Endodermal cell (in vitro differentiated cells): ENCODE measurements around the gene NOXA1. TPM values are rescaled to one million over a fixed set of nuclear protein-coding genes. Genes with fewer than 3 reads are reported as not detected.
"Not testable (repeated sequence)": the region's sequence is repeated elsewhere in the genome, so short reads cannot be mapped to it uniquely, and the experiment has no call there.

Experiments used
- DNase-seq: peaks from one replicate; pipeline ENCODE4 v3.0.0-alpha.2; 2017
- H3K27ac ChIP-seq: 2 replicates; pipeline ENCODE4 v1.5.1; 2013; ENCODE audit warnings: mild to moderate bottlenecking, low read depth, low read length, moderate library complexity
- H3K27me3 ChIP-seq: 2 replicates; pipeline ENCODE4 v1.6.1; 2013; ENCODE audit warnings: mild to moderate bottlenecking, low read length, moderate library complexity; ENCODE audit not compliant: insufficient read depth, control insufficient read depth, poor library complexity, severe bottlenecking
- H3K36me3 ChIP-seq: 2 replicates; pipeline ENCODE4 v1.7.0; 2013; ENCODE audit warnings: mild to moderate bottlenecking, low read length, moderate library complexity; ENCODE audit not compliant: control insufficient read depth, insufficient read depth
- H3K4me1 ChIP-seq: one replicate; pipeline ENCODE4 v1.7.0; 2013; ENCODE audit warnings: low read length; ENCODE audit not compliant: control insufficient read depth, insufficient read depth
- H3K4me3 ChIP-seq: 2 replicates; pipeline ENCODE4 v1.5.1; 2013; ENCODE audit warnings: mild to moderate bottlenecking, low read length, moderate library complexity
- H3K9ac ChIP-seq: 2 replicates; pipeline ENCODE4 v1.6.1; 2013; ENCODE audit warnings: mild to moderate bottlenecking, low read length, moderate library complexity; ENCODE audit not compliant: poor library complexity, severe bottlenecking; ENCODE audit errors: extremely low read depth
- H3K9me3 ChIP-seq: 2 replicates; pipeline ENCODE4 v1.6.1; 2013; ENCODE audit warnings: mild to moderate bottlenecking, low read length, moderate library complexity; ENCODE audit not compliant: control insufficient read depth
- H3K27ac Mint-ChIP-seq: 2 replicates; pipeline ENCODE4 v1.8.0; 2020; ENCODE audit warnings: mixed read lengths
- H3K27me3 Mint-ChIP-seq: 2 replicates; pipeline ENCODE4 v1.8.0; 2021; ENCODE audit warnings: mild to moderate bottlenecking, mixed read lengths; ENCODE audit not compliant: insufficient read depth
- H3K36me3 Mint-ChIP-seq: 2 replicates; pipeline ENCODE4 v1.8.0; 2020; ENCODE audit warnings: low read depth, mixed read lengths
- H3K4me1 Mint-ChIP-seq: 2 replicates; pipeline ENCODE4 v1.8.0; 2020; ENCODE audit warnings: mixed read lengths
- H3K4me3 Mint-ChIP-seq: 2 replicates; pipeline ENCODE4 v1.8.0; 2020; ENCODE audit warnings: mild to moderate bottlenecking, moderate library complexity, mixed read lengths
- H3K9me3 Mint-ChIP-seq: 2 replicates; pipeline ENCODE4 v1.8.0; 2020; ENCODE audit warnings: mild to moderate bottlenecking, mixed read lengths
- CTCF ChIP-seq: fragments of 200-600 bp; sonication (generic); conservative IDR thresholded peaks from 2 replicates; pipeline ENCODE4 v1.5.0; 2021; ENCODE audit warnings: antibody characterized with exemption, mild to moderate bottlenecking
- WGBS, 2 experiments: methylation state at CpG; one replicate each; pipeline versions ENCODE4 v1.1.5 to v1.1.7; 2013; ENCODE audit warnings: missing lambda C conversion rate in 2 of 2, mixed read lengths in 1 of 2; ENCODE audit not compliant: insufficient coverage in 1 of 2, insufficient read length in 1 of 2; 5-methylcytosine and 5-hydroxymethylcytosine counted together
- total RNA-seq, 2 donors: library from RNA; stranded (reverse); fragmentation: NEBNext Ultra II Directional in 1 of 2; extraction: Animal tissue kit (Norgen Biotek cat#: 25700) in 1 of 2; gene quantifications; 2 replicates in 1 of 2; 3 replicates in 1 of 2; pipeline ENCODE4 v1.2.1, GENCODE V29; 2021

The NOXA1 gene
- total RNA-seq, 2 donors from 2014 or later: 5.0 to 5.9 TPM

- no peak for TF ChIP-seq CTCF
- Histone ChIP-seq H3K27me3 (no peaks in the 10 kb centered on the region), H3K9ac (no peak overlapping the region), H3K36me3 (no peaks in the 10 kb centered on the region), H3K9me3 (no peaks in the 10 kb centered on the region), H3K27ac (peak overlapping the region; percentile 32), H3K4me3 (no peak overlapping the region), H3K4me1 (peaks cover 4% of the 10 kb centered on the region)
- peak; percentile 37 for DNase-seq
- Mint-ChIP-seq H3K36me3 (no peaks in the 10 kb centered on the region), H3K27ac (no peak overlapping the region), H3K27me3 (no peaks in the 10 kb centered on the region), H3K9me3 (no peaks in the 10 kb centered on the region), H3K4me3 (no peak overlapping the region), H3K4me1 (peaks cover 6% of the 10 kb centered on the region)
- WGBS, 2 experiments: 88 to 90% methylated on average over 29 to 39 of the region's 39 CpGs
Observed at GRCh38 chr9:137383784-137384756, 39.1 kb upstream of the NOXA1 start.

- no peak overlapping the region for H3K4me3 Mint-ChIP-seq
- H3K9me3 Mint-ChIP-seq: no peaks in the 10 kb centered on the region
- H3K9ac ChIP-seq: no peak overlapping the region
- H3K4me3 ChIP-seq: no peak overlapping the region
- no peaks in the 10 kb centered on the region for H3K36me3 ChIP-seq
- H3K4me1 Mint-ChIP-seq: peaks cover 6% of the 10 kb centered on the region
- WGBS, 2 experiments: 92 to 98% methylated on average over 11 to 25 of the region's 26 CpGs
- H3K4me1 ChIP-seq: peaks cover 4% of the 10 kb centered on the region
- no peak for DNase-seq
- peaks cover 2% of the 10 kb centered on the region for H3K36me3 Mint-ChIP-seq
- no peaks in the 10 kb centered on the region for H3K9me3 ChIP-seq
- H3K27me3 Mint-ChIP-seq: no peaks in the 10 kb centered on the region
- no peak overlapping the region for H3K27ac ChIP-seq
- H3K27me3 ChIP-seq: no peaks in the 10 kb centered on the region
- no peak overlapping the region for H3K27ac Mint-ChIP-seq
- no peak for TF ChIP-seq CTCF
Observed at GRCh38 chr9:137385061-137385655, 38.0 kb upstream of the NOXA1 start.

DNA sequence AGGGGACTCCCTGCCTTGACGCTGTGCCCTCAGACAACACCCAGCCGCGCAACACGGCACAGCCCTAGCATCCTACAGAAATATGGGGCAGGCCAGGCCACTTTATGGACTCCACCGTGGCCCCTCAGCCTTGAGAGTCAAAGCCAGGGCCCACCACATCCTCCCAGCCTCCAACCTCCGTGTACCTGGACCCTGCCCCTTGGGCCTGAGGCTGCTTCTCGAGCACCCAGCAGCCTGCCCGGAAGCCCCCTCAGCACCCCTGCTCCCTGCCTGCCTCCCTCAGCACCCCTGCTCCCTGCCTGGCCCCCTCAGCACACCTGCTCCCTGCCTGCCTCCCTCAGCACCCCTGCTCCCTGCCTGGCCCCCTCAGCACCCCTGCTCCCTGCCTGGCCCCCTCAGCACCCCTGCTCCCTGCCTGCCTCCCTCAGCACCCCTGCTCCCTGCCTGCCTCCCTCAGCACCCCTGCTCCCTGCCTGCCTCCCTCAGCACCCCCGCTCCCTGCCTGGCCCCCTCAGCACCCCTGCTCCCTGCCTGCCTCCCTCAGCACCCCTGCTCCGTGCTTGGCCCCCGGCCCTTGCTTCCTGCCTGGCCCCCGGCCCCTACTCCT lies 36.6 kb upstream of the NOXA1 start:
- H3K4me1 Mint-ChIP-seq, H3K27ac Mint-ChIP-seq, H3K9me3 Mint-ChIP-seq, H3K9ac ChIP-seq, H3K4me3 Mint-ChIP-seq, DNase-seq, H3K27me3 Mint-ChIP-seq, H3K36me3 Mint-ChIP-seq, H3K27ac ChIP-seq, H3K27me3 ChIP-seq, H3K4me3 ChIP-seq, H3K36me3 ChIP-seq, H3K9me3 ChIP-seq, H3K4me1 ChIP-seq: not testable (repeated sequence)
- 89 to 93% methylated on average over 4 to 12 of the region's 12 CpGs for WGBS, 2 experiments
